Measurements from ENCODE around the gene ACOT9. TPM values are rescaled to one million over a fixed set of nuclear protein-coding genes. Genes with fewer than 3 reads are reported as not detected.
"Not testable (repeated sequence)": the region's sequence is repeated elsewhere in the genome, so short reads cannot be mapped to it uniquely, and the experiment has no call there.

ACOT9 gene
- total RNA-seq, 4 donors from 2014 or later, result 14.9 to 18.5 (median 16.2) TPM

DNA sequence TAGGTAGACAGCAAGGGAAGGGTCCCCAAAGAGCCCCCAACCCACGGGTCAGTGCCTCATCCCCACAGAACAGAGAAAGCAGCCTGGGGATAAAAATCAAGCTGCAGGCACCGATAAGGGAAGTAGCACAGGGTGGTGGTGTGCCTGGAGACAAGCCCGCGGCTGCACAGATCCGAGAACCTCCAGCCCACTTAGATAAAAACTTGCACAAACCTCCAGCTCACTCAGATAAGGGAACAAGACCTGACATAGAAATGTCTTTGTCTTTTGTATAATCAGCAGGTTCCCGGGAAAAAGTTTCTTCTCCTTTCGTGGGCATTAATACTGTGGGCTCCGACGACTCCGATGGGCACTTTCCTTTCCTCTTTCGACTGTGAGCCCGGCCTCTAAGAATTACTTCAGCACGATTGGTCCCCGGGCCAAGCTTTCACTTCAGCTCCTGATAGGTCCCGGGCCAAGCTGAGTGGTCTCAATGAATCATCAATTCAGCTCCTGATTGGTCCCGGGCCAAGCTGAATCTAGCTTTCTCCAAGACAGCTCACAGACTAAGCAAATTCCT lies 43.4 kb downstream of the ACOT9 start:
- no peaks in the 10 kb centered on the region for H3K9me3 ChIP-seq
- H3K27ac ChIP-seq, result no peak overlapping the region
- no peaks in the 10 kb centered on the region for H3K27me3 ChIP-seq
- TF ChIP-seq EP300 (IDR thresholded peaks at IDR 0.05) (no peak), POLR2AphosphoS5 (IDR thresholded peaks at IDR 0.05) (no peak), CTCF (IDR thresholded peaks at IDR 0.05) (no peak), POLR2A (IDR thresholded peaks at IDR 0.05) (no peak)
- no peak for DNase-seq (ENCODE audit: low spot score in 2 of 2)
- WGBS, result 72% methylated on average over 16 of the region's 16 CpGs
- H3K4me1 ChIP-seq, result no peaks in the 10 kb centered on the region
- H3K4me3 ChIP-seq, result no peak overlapping the region
- peaks cover 11% of the 10 kb centered on the region for H3K36me3 ChIP-seq

- TF ChIP-seq EP300 (IDR thresholded peaks at IDR 0.05) (no peak), CTCF (IDR thresholded peaks at IDR 0.05) (peak; percentile 3 to 44)
- H3K4me3 ChIP-seq, result no peak overlapping the region
- no peaks in the 10 kb centered on the region for H3K36me3 ChIP-seq
- WGBS, result 6% methylated on average over 8 of the region's 8 CpGs
- H3K27ac ChIP-seq, result no peak overlapping the region
- no peak for DNase-seq (ENCODE audit: low spot score in 2 of 2)
- H3K9me3 ChIP-seq, result no peaks in the 10 kb centered on the region
- H3K4me1 ChIP-seq, result no peaks in the 10 kb centered on the region
- H3K27me3 ChIP-seq, result no peaks in the 10 kb centered on the region
Observed at GRCh38 chrX:23694606-23695005, 48.5 kb downstream of the ACOT9 start.

- WGBS, result 71% methylated on average over 8 of the region's 8 CpGs
- DNase-seq (ENCODE audit: low spot score in 2 of 2), result no peak
Observed at GRCh38 chrX:23692166-23692565, 50.9 kb downstream of the ACOT9 start.

GRCh38 chrX:23676486-23676885 lies 66.6 kb downstream of the ACOT9 start:
- H3K27me3 ChIP-seq; H3K36me3 ChIP-seq; H3K9me3 ChIP-seq; H3K4me1 ChIP-seq; DNase-seq (ENCODE audit: low spot score in 2 of 2); H3K27ac ChIP-seq; H3K4me3 ChIP-seq: not testable (repeated sequence)
- 81% methylated on average over 3 of the region's 3 CpGs for WGBS

More at GRCh38 chrX:23692166-23692565, 50.9 kb downstream of the ACOT9 start:
- Histone ChIP-seq H3K27ac (no peak overlapping the region), H3K27me3 (no peaks in the 10 kb centered on the region), H3K4me1 (no peaks in the 10 kb centered on the region), H3K36me3 (no peaks in the 10 kb centered on the region), H3K9me3 (no peaks in the 10 kb centered on the region), H3K4me3 (no peak overlapping the region)
- TF ChIP-seq EP300 (IDR thresholded peaks at IDR 0.05), result no peak
- no peak for TF ChIP-seq POLR2A (IDR thresholded peaks at IDR 0.05)
- no peak for TF ChIP-seq CTCF (IDR thresholded peaks at IDR 0.05)

DNA sequence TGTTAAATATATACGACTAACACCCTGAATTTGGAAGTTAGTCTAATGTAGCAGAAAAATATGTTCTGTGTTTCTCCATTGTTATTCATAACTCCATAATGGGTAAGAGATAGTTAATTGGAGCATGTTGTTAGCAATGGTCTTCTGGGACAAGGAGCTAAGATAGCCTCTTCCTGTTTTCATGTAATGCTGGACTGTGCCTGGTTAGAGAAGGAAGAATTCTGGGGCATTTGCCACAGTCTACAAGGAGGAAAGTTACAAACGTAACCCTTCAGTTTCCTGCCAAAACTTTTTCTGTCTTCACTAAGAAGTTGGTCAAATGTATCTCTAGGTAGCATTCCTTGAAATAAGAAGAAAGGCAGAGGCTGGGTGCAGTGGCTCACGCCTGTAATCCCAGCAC lies 70.0 kb downstream of the ACOT9 start:
- 65% methylated on average over 3 of the region's 3 CpGs for WGBS
- TF ChIP-seq EP300 (IDR thresholded peaks at IDR 0.05) (no peak), POLR2AphosphoS5 (IDR thresholded peaks at IDR 0.05) (no peak), POLR2A (IDR thresholded peaks at IDR 0.05) (no peak), CTCF (IDR thresholded peaks at IDR 0.05) (no peak)

GRCh38 chrX:23670528-23670927 lies 72.5 kb downstream of the ACOT9 start:
- no peak for TF ChIP-seq POLR2A (IDR thresholded peaks at IDR 0.05)
- Histone ChIP-seq H3K9me3 (no peaks in the 10 kb centered on the region), H3K4me1 (peaks cover 14% of the 10 kb centered on the region), H3K4me3 (no peak overlapping the region), H3K27me3 (no peaks in the 10 kb centered on the region), H3K36me3 (no peaks in the 10 kb centered on the region), H3K27ac (no peak overlapping the region)
- no peak for DNase-seq (ENCODE audit: low spot score in 2 of 2)
- WGBS, result 83% methylated on average over 1 of the region's 1 CpG

More for the DNA sequence above, 70.0 kb downstream of the ACOT9 start:
- Histone ChIP-seq H3K4me1 (peaks cover 9% of the 10 kb centered on the region), H3K27ac (no peak overlapping the region), H3K9me3 (no peaks in the 10 kb centered on the region), H3K4me3 (no peak overlapping the region), H3K36me3 (peaks cover 5% of the 10 kb centered on the region), H3K27me3 (no peaks in the 10 kb centered on the region)
- DNase-seq (ENCODE audit: low spot score in 2 of 2), result no peak

Measured in suprapubic skin (tissue), 4 donors.